A549 (cell line): Measurements from ENCODE around the gene PCSK5. TPM values are rescaled to one million over a fixed set of nuclear protein-coding genes. Genes with fewer than 3 reads are reported as not detected.

Experiments used
- ATAC-seq, 2 experiments: fragments of 200-7000 bp in 1 of 2; fragments of >200 bp in 1 of 2; cut with Nextera tagmentation in 1 of 2; cut with Tn5 transposase in 1 of 2; 3 replicates each; pipeline versions ENCODE4 v1.8.0 to v1.9.1; 2018 to 2020; ENCODE audit warnings: mild to moderate bottlenecking in 1 of 2, moderate library complexity in 1 of 2
- CTCF ChIA-PET: fragments of 300-600 bp; sonication (Branson Sonifier 250); formaldehyde crosslinking; extraction: SDS; loops from one replicate; lab custom pipeline; 2021; ENCODE audit warnings: antibody characterized with exemption, inconsistent platforms; lab: Yijun Ruan, JAX
- POLR2A ChIA-PET: fragments of 350-600 bp; formaldehyde crosslinking; extraction: SDS; loops from one replicate; lab custom pipeline; 2021; ENCODE audit warnings: antibody characterized with exemption, inconsistent platforms; lab: Yijun Ruan, JAX
- DNase-seq, 2 experiments: peaks; one replicate each; pipeline versions ENCODE4 v3.0.0 to v3.0.0-alpha.2; 2011 to 2016; ENCODE audit warnings: low read depth in 1 of 2, low spot score in 1 of 2
- FAIRE-seq: peaks from 2 replicates; lab custom pipeline; 2011; peaks lifted over from hg19 to GRCh38; lab: Jason Lieb, UNC
- H3K27ac ChIP-seq, 2 experiments: fragments of >200 bp; sonication (Bioruptor Twin); formaldehyde crosslinking; 3 replicates each; pipeline ENCODE4 v1.5.1; 2016 to 2017
- H3K4me1 ChIP-seq: fragments of >200 bp; sonication (Bioruptor Twin); formaldehyde crosslinking; 3 replicates; pipeline ENCODE4 v1.6.1; 2016
- H3K4me2 ChIP-seq: fragments of >200 bp; sonication (Bioruptor Twin); formaldehyde crosslinking; 3 replicates; pipeline ENCODE4 v1.6.1; 2016
- H3K4me3 ChIP-seq: fragments of >200 bp; sonication (Bioruptor Twin); formaldehyde crosslinking; 3 replicates; pipeline ENCODE4 v1.5.1; 2016
- H3K9me3 ChIP-seq: fragments of >200 bp; sonication (Bioruptor Twin); formaldehyde crosslinking; 3 replicates; pipeline ENCODE4 v1.6.1; 2016
- CHD4 ChIP-seq: fragments of 200-600 bp; sonication (generic); IDR thresholded peaks from 2 replicates; pipeline ENCODE4 v1.6.1; 2016; ENCODE audit warnings: antibody characterized with exemption, mild to moderate bottlenecking, borderline replicate concordance
- EP300 ChIP-seq, 2 experiments: fragments of >200 bp; sonication (Bioruptor Twin); formaldehyde crosslinking; IDR thresholded peaks; 2 replicates in 1 of 2; 3 replicates in 1 of 2; pipeline ENCODE4 v1.6.1; 2016 to 2017
- ESRRA ChIP-seq: fragments of 150-350 bp; IDR thresholded peaks from 2 replicates; pipeline ENCODE4 v1.6.1; 2014; ENCODE audit warnings: mild to moderate bottlenecking, low read length, borderline replicate concordance
- FOSL2 ChIP-seq, 2 experiments: fragments of 450-650 bp in 1 of 2; fragments of >200 bp in 1 of 2; sonication (Bioruptor Twin) in 1 of 2; formaldehyde crosslinking; IDR thresholded peaks; 2 replicates each; pipeline versions ENCODE4 v1.5.0 to v1.6.1; 2016 to 2020; ENCODE audit warnings: mild to moderate bottlenecking in 1 of 2, moderate library complexity in 1 of 2
- HEYL ChIP-seq: fragments of 250-450 bp; sonication (Bioruptor Pico); IDR thresholded peaks from 2 replicates; pipeline ENCODE4 v1.8.0; 2021; ENCODE audit warnings: mild to moderate bottlenecking, moderate library complexity
- JUN ChIP-seq, 2 experiments: fragments of >200 bp; sonication (Bioruptor Twin); formaldehyde crosslinking; IDR thresholded peaks; 2 replicates in 1 of 2; 3 replicates in 1 of 2; pipeline ENCODE4 v1.6.1; 2016 to 2017
- JUNB ChIP-seq: fragments of >200 bp; sonication (Bioruptor Twin); formaldehyde crosslinking; IDR thresholded peaks from 2 replicates; pipeline ENCODE4 v1.6.1; 2016
- KDM1A ChIP-seq: fragments of 200-600 bp; sonication (generic); IDR thresholded peaks from 2 replicates; pipeline ENCODE4 v1.6.1; 2016; ENCODE audit warnings: low read depth, mild to moderate bottlenecking
- KDM5A ChIP-seq: fragments of 200-600 bp; sonication (generic); IDR thresholded peaks from 2 replicates; pipeline ENCODE4 v1.6.1; 2016; ENCODE audit warnings: antibody characterized with exemption, mild to moderate bottlenecking
- NFE2L2 ChIP-seq: fragments of 150-350 bp; conservative IDR thresholded peaks from 2 replicates; pipeline ENCODE4 v1.6.1; 2014; ENCODE audit warnings: low read length
- NPAS2 ChIP-seq: fragments of 250-450 bp; sonication (Bioruptor Pico); IDR thresholded peaks from 2 replicates; pipeline ENCODE4 v1.8.0; 2022; ENCODE audit warnings: mild to moderate bottlenecking, moderate library complexity, borderline replicate concordance
- PHF8 ChIP-seq: fragments of 200-600 bp; sonication (generic); IDR thresholded peaks from 2 replicates; pipeline ENCODE4 v1.6.1; 2016; ENCODE audit warnings: low read depth, mild to moderate bottlenecking, antibody characterized with exemption, moderate library complexity, borderline replicate concordance
- POLR2AphosphoS2 ChIP-seq: conservative IDR thresholded peaks from 2 replicates; pipeline ENCODE4 v1.6.1; 2012; ENCODE audit warnings: low read length, improper control_type of control experiment, inconsistent platforms
- RCOR1 ChIP-seq: fragments of 150-350 bp; IDR thresholded peaks from 2 replicates; pipeline ENCODE4 v1.6.1; 2014; ENCODE audit warnings: antibody characterized with exemption, low read length, low read depth
- SREBF2 ChIP-seq: fragments of 450-650 bp; IDR thresholded peaks from 2 replicates; pipeline ENCODE4 v1.6.1; 2014; ENCODE audit warnings: mild to moderate bottlenecking, moderate library complexity
- WGBS: methylation state at CpG from one replicate; pipeline ENCODE4 v1.1.6; 2017; ENCODE audit errors: missing lambda C conversion rate; 5-methylcytosine and 5-hydroxymethylcytosine counted together
- polyA plus RNA-seq, 4 experiments: library from polyadenylated mRNA; depleted of rRNA in 3 of 4; stranded (reverse); fragments of >200 nt; fragmentation: RNase III in 1 of 4; extraction: RNeasy Plus Mini Kit Qiagen cat#74134 plus additional on column Dnase treatment in 1 of 4; gene quantifications; 2 replicates in 3 of 4; 3 replicates in 1 of 4; pipeline ENCODE4 v1.2.3, GENCODE V29; 2011 to 2017
- TF ChIP-seq, protein P1 (sequence below): IDR thresholded peaks from 2 replicates; pipeline ENCODE4 v1.6.1; 2012
- TF ChIP-seq, protein P2 (sequence below): fragments of >200 bp; sonication (Bioruptor Twin); formaldehyde crosslinking; IDR thresholded peaks from 2 replicates; pipeline ENCODE4 v1.6.1; 2016
- TF ChIP-seq, protein P3 (sequence below): IDR thresholded peaks from 2 replicates; pipeline ENCODE4 v1.6.1; 2012
- TF ChIP-seq, protein P4 (sequence below): fragments of 250-450 bp; sonication (Bioruptor Pico); IDR thresholded peaks from 2 replicates; pipeline ENCODE4 v1.5.0; 2021; ENCODE audit warnings: mild to moderate bottlenecking, moderate library complexity, borderline replicate concordance
- TF ChIP-seq, protein P5 (sequence below): fragments of 250-450 bp; sonication (Bioruptor Pico); IDR thresholded peaks from 2 replicates; pipeline ENCODE4 v1.5.0; 2020; ENCODE audit warnings: low read depth, mild to moderate bottlenecking, moderate library complexity

The PCSK5 gene
- polyA plus RNA-seq, 2 of the 4 experiments (the other 2 are of a cell fraction): 1.3 to 6.7 TPM

DNA sequence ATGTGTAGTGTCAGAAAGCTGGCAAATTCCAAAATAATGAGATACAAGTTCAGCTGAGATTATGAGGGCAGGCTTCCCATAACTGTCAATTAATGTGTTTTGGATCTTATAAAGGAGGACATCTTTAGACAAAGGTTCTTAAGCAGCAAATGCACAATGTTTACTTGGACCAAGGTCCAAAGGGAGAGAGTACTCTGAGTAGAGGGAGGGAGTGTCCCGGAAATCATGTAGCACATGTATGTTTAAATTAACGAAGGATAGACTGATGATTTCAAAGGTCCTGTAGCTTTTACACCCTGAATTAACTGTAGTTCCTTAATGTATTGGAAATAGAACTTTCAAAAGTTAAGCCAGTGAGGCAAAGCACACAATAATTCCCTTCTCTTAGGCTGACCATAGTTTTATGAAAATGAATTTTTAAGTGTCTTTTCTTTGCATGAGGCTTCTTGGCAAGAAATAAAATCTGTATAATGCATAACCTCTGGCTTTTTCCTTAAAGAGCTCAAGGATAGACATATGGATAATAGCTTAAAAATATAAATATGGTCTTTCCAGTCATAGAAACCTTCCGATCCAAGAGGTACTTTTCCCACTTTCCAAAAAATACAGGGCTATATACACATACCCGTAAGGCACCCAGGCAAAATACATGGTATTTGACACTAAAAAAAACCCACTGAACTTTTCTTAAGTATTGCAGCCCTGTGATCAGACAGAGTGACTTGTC is 93.0 kb downstream of the PCSK5 start:
- CTCF ChIA-PET: no interaction called here
- POLR2A ChIA-PET: no interaction called here
- Histone ChIP-seq H3K4me3 (no peak overlapping the region), H3K27ac (no peak overlapping the region), H3K4me2 (no peak overlapping the region), H3K4me1 (no peaks in the 10 kb centered on the region), H3K9me3 (no peaks in the 10 kb centered on the region)
- FAIRE-seq: no peak
- TF ChIP-seq RCOR1 (no peak), KDM1A (no peak)
- TF ChIP-seq, protein P1, sequence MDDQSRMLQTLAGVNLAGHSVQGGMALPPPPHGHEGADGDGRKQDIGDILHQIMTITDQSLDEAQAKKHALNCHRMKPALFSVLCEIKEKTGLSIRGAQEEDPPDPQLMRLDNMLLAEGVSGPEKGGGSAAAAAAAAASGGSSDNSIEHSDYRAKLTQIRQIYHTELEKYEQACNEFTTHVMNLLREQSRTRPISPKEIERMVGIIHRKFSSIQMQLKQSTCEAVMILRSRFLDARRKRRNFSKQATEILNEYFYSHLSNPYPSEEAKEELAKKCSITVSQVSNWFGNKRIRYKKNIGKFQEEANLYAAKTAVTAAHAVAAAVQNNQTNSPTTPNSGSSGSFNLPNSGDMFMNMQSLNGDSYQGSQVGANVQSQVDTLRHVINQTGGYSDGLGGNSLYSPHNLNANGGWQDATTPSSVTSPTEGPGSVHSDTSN: no peak
- WGBS: 72% methylated on average over 4 of the region's 4 CpGs
- no peak for DNase-seq
- no peak for ATAC-seq

DNA sequence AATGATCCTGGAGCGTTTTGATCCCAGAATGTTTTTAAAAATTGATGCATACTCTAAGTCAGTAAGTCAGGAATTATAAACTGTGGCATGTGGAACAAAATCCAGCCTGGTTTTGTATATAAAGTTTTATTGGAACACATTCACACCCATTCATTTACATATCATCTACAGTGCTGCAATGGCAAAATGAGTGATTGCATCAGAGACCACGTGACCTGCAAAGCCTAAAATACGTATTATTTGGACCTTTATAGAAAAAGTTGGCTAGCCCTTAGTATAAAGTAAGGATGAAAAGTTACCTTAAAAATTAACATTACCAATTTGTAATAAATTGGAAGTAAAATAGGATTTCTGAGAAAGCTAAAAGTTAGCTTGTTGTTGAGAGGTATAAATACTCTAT is 95.0 kb downstream of the PCSK5 start:
- FAIRE-seq (no peak), ATAC-seq (no peak), DNase-seq (no peak)
- no peak overlapping the region for H3K27ac ChIP-seq
- H3K4me3 ChIP-seq: no peak overlapping the region
- H3K9me3 ChIP-seq: no peaks in the 10 kb centered on the region
- TF ChIP-seq NPAS2 (CRISPR knock-in tag): no peak
- no peak for TF ChIP-seq EP300 (IDR thresholded peaks at IDR 0.05)
- TF ChIP-seq, protein P2, sequence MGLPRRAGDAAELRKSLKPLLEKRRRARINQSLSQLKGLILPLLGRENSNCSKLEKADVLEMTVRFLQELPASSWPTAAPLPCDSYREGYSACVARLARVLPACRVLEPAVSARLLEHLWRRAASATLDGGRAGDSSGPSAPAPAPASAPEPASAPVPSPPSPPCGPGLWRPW: no peak
- TF ChIP-seq ESRRA: no peak
- TF ChIP-seq KDM5A: no peak
- TF ChIP-seq SREBF2: no peak
- TF ChIP-seq, protein P3, sequence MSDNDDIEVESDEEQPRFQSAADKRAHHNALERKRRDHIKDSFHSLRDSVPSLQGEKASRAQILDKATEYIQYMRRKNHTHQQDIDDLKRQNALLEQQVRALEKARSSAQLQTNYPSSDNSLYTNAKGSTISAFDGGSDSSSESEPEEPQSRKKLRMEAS: no peak
- TF ChIP-seq CHD4: no peak
- TF ChIP-seq, protein P1: no peak
- no peak for TF ChIP-seq PHF8
- TF ChIP-seq JUNB: no peak
- no peak for TF ChIP-seq JUN (IDR thresholded peaks at IDR 0.05)
- TF ChIP-seq, protein P4, sequence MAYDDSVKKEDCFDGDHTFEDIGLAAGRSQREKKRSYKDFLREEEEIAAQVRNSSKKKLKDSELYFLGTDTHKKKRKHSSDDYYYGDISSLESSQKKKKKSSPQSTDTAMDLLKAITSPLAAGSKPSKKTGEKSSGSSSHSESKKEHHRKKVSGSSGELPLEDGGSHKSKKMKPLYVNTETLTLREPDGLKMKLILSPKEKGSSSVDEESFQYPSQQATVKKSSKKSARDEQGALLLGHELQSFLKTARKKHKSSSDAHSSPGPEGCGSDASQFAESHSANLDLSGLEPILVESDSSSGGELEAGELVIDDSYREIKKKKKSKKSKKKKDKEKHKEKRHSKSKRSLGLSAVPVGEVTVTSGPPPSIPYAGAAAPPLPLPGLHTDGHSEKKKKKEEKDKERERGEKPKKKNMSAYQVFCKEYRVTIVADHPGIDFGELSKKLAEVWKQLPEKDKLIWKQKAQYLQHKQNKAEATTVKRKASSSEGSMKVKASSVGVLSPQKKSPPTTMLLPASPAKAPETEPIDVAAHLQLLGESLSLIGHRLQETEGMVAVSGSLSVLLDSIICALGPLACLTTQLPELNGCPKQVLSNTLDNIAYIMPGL (CRISPR knock-in tag): no peak
- TF ChIP-seq HEYL (CRISPR knock-in tag): no peak
- no peak for TF ChIP-seq POLR2AphosphoS2
- TF ChIP-seq, protein P5, sequence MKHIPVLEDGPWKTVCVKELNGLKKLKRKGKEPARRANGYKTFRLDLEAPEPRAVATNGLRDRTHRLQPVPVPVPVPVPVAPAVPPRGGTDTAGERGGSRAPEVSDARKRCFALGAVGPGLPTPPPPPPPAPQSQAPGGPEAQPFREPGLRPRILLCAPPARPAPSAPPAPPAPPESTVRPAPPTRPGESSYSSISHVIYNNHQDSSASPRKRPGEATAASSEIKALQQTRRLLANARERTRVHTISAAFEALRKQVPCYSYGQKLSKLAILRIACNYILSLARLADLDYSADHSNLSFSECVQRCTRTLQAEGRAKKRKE (CRISPR knock-in tag): no peak
- TF ChIP-seq NFE2L2: no peak
- TF ChIP-seq FOSL2 (IDR thresholded peaks at IDR 0.05): no peak
- no peak for TF ChIP-seq FOSL2 (CRISPR knock-in tag; IDR thresholded peaks at IDR 0.05)
- POLR2A ChIA-PET: no interaction called here
- no peaks in the 10 kb centered on the region for H3K4me1 ChIP-seq
- 59% methylated on average over 3 of the region's 3 CpGs for WGBS
- no peak overlapping the region for H3K4me2 ChIP-seq
- CTCF ChIA-PET: no interaction called here
